B cell (primary cell): ENCODE results near the gene TCERG1L. TPM values are rescaled to one million over a fixed set of nuclear protein-coding genes. Genes with fewer than 3 reads are reported as not detected.

ENCODE experiments used
- ATAC-seq: fragments of 200-7000 bp; cut with Tn5 transposase; one replicate; pipeline ENCODE4 v1.10.0; 2021; ENCODE audit warnings: low read depth, mild to moderate bottlenecking, moderate number of reproducible peaks, moderate library complexity
- CTCF ChIA-PET: fragments of 350-600 bp; sonication (Branson Sonifier 250); formaldehyde crosslinking; loops from one replicate; lab custom pipeline; 2021; ENCODE audit warnings: antibody characterized with exemption, inconsistent platforms; lab: Charles Lee
- POLR2A ChIA-PET: fragments of 350-600 bp; sonication (Branson Sonifier 250); formaldehyde crosslinking; loops from one replicate; lab custom pipeline; 2021; ENCODE audit warnings: antibody characterized with exemption; lab: Charles Lee
- DNase-seq: peaks from one replicate; pipeline ENCODE4 v3.0.0; 2013
- H2AFZ ChIP-seq: 2 replicates; pipeline ENCODE4 v1.6.1; 2012; ENCODE audit warnings: mild to moderate bottlenecking, low read depth, low read length; ENCODE audit not compliant: insufficient read depth, poor library complexity, severe bottlenecking
- H3K27ac ChIP-seq, 2 donors: 1 replicate in 1 of 2; 2 replicates in 1 of 2; pipeline ENCODE4 v1.5.1; 2012 to 2013; ENCODE audit warnings: low read length in 2 of 2, mild to moderate bottlenecking in 2 of 2, moderate library complexity in 1 of 2
- H3K27me3 ChIP-seq, 4 experiments: fragments of 200-600 bp in 1 of 4; sonication (generic) in 1 of 4; replicated peaks in 1 of 4; 1 replicate in 2 of 4; 2 replicates in 2 of 4; pipeline versions ENCODE4 v1.6.1 to v1.7.0; 2013 to 2016; ENCODE audit warnings: low read length in 3 of 4, mild to moderate bottlenecking in 2 of 4, mixed read lengths in 1 of 4, moderate library complexity in 1 of 4; ENCODE audit not compliant: insufficient read depth in 4 of 4, control insufficient read depth in 3 of 4; ENCODE audit errors: control extremely low read depth in 1 of 4
- H3K36me3 ChIP-seq, 2 experiments: replicated peaks in 1 of 2; 1 replicate in 1 of 2; 2 replicates in 1 of 2; pipeline versions ENCODE4 v1.6.1 to v1.7.1; 2013; ENCODE audit warnings: low read length in 1 of 2; ENCODE audit not compliant: insufficient read depth in 2 of 2, control insufficient read depth in 1 of 2; ENCODE audit errors: control extremely low read depth in 1 of 2, extremely low read depth in 1 of 2
- H3K4me1 ChIP-seq, 2 donors: fragments of 200-600 bp in 1 of 2; sonication (generic) in 1 of 2; 1 replicate in 1 of 2; 2 replicates in 1 of 2; pipeline versions ENCODE4 v1.5.1 to v1.6.1; 2013 to 2017; ENCODE audit warnings: low read length in 2 of 2; ENCODE audit not compliant: control insufficient read depth in 2 of 2, insufficient read depth in 2 of 2
- H3K4me2 ChIP-seq: replicated peaks from 2 replicates; pipeline ENCODE3; 2012; ENCODE audit warnings: mild to moderate bottlenecking, low read depth, low read length; ENCODE audit not compliant: poor library complexity, severe bottlenecking
- H3K4me3 ChIP-seq, 5 experiments: fragments of 200-600 bp in 1 of 5; sonication (generic) in 1 of 5; 1 replicate in 3 of 5; 2 replicates in 2 of 5; pipeline versions ENCODE4 v1.5.1 to v1.7.0; 2011 to 2016; ENCODE audit warnings: low read length in 4 of 5, mild to moderate bottlenecking in 4 of 5, low read depth in 2 of 5, control low read depth in 1 of 5, moderate library complexity in 1 of 5; ENCODE audit not compliant: insufficient read depth in 1 of 5; ENCODE audit errors: control extremely low read depth in 1 of 5, extremely low read depth in 1 of 5
- H3K79me2 ChIP-seq: fragments of 200-600 bp; sonication (generic); one replicate; pipeline ENCODE4 v1.6.0; 2016; ENCODE audit warnings: low read length; ENCODE audit not compliant: control insufficient read depth, insufficient read depth
- H3K9ac ChIP-seq: fragments of 200-600 bp; sonication (generic); 2 replicates; pipeline ENCODE4 v1.6.1; 2017; ENCODE audit warnings: mild to moderate bottlenecking, low read length, moderate library complexity
- H3K9me3 ChIP-seq, 3 donors: one replicate each; pipeline versions ENCODE4 v1.6.1 to v1.7.1; 2013; ENCODE audit warnings: low read length in 2 of 3; ENCODE audit not compliant: control insufficient read depth in 2 of 3, insufficient read depth in 1 of 3; ENCODE audit errors: control extremely low read depth in 1 of 3
- H4K20me1 ChIP-seq: 2 replicates; pipeline ENCODE4 v1.6.0; 2012; ENCODE audit warnings: mild to moderate bottlenecking, low read length; ENCODE audit not compliant: insufficient read depth, control insufficient read depth, poor library complexity, severe bottlenecking
- H3K27ac Mint-ChIP-seq: one replicate; pipeline ENCODE4 v1.8.0; 2021; ENCODE audit warnings: mixed read lengths
- H3K27me3 Mint-ChIP-seq: one replicate; pipeline ENCODE4 v1.8.0; 2021; ENCODE audit warnings: mixed read lengths
- H3K4me1 Mint-ChIP-seq: one replicate; pipeline ENCODE4 v1.8.0; 2021; ENCODE audit warnings: mixed read lengths
- H3K4me3 Mint-ChIP-seq: one replicate; pipeline ENCODE4 v1.8.0; 2021; ENCODE audit warnings: mixed read lengths
- H3K9me3 Mint-ChIP-seq: one replicate; pipeline ENCODE4 v1.8.0; 2022; ENCODE audit warnings: mixed read lengths; ENCODE audit not compliant: insufficient read depth
- CTCF ChIP-seq: fragments of 200-600 bp; IDR thresholded peaks from one replicate; pipeline ENCODE4 v1.8.0; 2022; ENCODE audit warnings: antibody characterized with exemption, mild to moderate bottlenecking
- EZH2 ChIP-seq: IDR thresholded peaks from 2 replicates; pipeline ENCODE4 v1.6.1; 2012; ENCODE audit warnings: borderline replicate concordance, low read depth, mild to moderate bottlenecking, moderate library complexity, low read length; ENCODE audit not compliant: insufficient read depth, poor library complexity, severe bottlenecking
- WGBS: methylation state at CpG from one replicate; pipeline ENCODE4 v1.1.5; 2013; ENCODE audit warnings: missing lambda C conversion rate; ENCODE audit not compliant: insufficient coverage; 5-methylcytosine and 5-hydroxymethylcytosine counted together
- intact Hi-C: fragments of 100-400 bp; cut with micrococcal nuclease; formaldehyde crosslinking; loops from one replicate; pipeline ENCODE4 v1.10.0; 2022
- polyA plus RNA-seq: library from polyadenylated mRNA; depleted of rRNA; stranded (reverse); fragments of >200 nt; gene quantifications from 2 replicates; pipeline ENCODE4 v1.2.3, GENCODE V29; 2012
- total RNA-seq, 2 donors: library from RNA; stranded (reverse); fragments of 120-200 nt in 1 of 2; gene quantifications; 1 replicate in 1 of 2; 2 replicates in 1 of 2; pipeline versions ENCODE4 v1.2.3 to v1.2.4, GENCODE V29; 2013 to 2022

TCERG1L gene
- total and polyA plus RNA-seq, 2 donors (not counting 1 experiment from before 2014, with no cell fraction given): 0.10 TPM; not detected in 1

- intact Hi-C loops: no loop called here
- Mint-ChIP-seq H3K4me3 (no peak overlapping the region), H3K9me3 (peaks cover 5% of the 10 kb centered on the region), H3K4me1 (no peaks in the 10 kb centered on the region), H3K27me3 (no peaks in the 10 kb centered on the region), H3K27ac (no peak overlapping the region)
- ChIA-PET CTCF (no interaction called here), POLR2A (no interaction called here)
- Histone ChIP-seq H3K9ac (no peak overlapping the region), H3K79me2 (no peaks in the 10 kb centered on the region), H3K27ac (no peak overlapping the region), H3K9me3 (peaks cover 0 to 25% (median 0%) of the 10 kb centered on the region in 3 donors), H3K4me3 (no peak overlapping the region), H3K36me3 (no peaks in the 10 kb centered on the region), H4K20me1 (no peaks in the 10 kb centered on the region), H3K4me2 (no peak overlapping the region), H3K27me3 (no peaks in the 10 kb centered on the region), H2AFZ (no peak overlapping the region), H3K4me1 (no peaks in the 10 kb centered on the region)
- DNase-seq (no peak), ATAC-seq (no peak)
- WGBS: 87% methylated on average over 14 of the region's 14 CpGs
- no peak for TF ChIP-seq CTCF
- TF ChIP-seq EZH2: no peak
Observed at GRCh38 chr10:131044379-131045111, 267.0 kb downstream of the TCERG1L start.

GRCh38 chr10:131043039-131043691 lies 268.4 kb downstream of the TCERG1L start:
- WGBS: 82% methylated on average over 7 of the region's 10 CpGs
- H4K20me1 ChIP-seq: no peaks in the 10 kb centered on the region
- no peaks in the 10 kb centered on the region for H3K79me2 ChIP-seq
- Mint-ChIP-seq H3K27ac (no peak overlapping the region), H3K9me3 (peaks cover 5% of the 10 kb centered on the region), H3K4me1 (no peaks in the 10 kb centered on the region), H3K27me3 (no peaks in the 10 kb centered on the region), H3K4me3 (no peak overlapping the region)
- H3K27me3 ChIP-seq: no peaks in the 10 kb centered on the region
- ChIA-PET POLR2A (no interaction called here), CTCF (no interaction called here)
- TF ChIP-seq CTCF (no peak), EZH2 (no peak)
- no peaks in the 10 kb centered on the region for H3K36me3 ChIP-seq
- no peak overlapping the region for H3K4me3 ChIP-seq
- no peak overlapping the region for H2AFZ ChIP-seq
- H3K9ac ChIP-seq: no peak overlapping the region
- DNase-seq (no peak), ATAC-seq (no peak)
- no peaks in the 10 kb centered on the region for H3K4me1 ChIP-seq
- H3K9me3 ChIP-seq: peaks cover 0 to 22% (median 0%) of the 10 kb centered on the region in 3 donors
- H3K27ac ChIP-seq: no peak overlapping the region
- no peak overlapping the region for H3K4me2 ChIP-seq
- intact Hi-C loops: no loop called here
